RKO (cell line): Measurements from ENCODE around the gene MAL.
"Not testable (repeated sequence)": the region's sequence is repeated elsewhere in the genome, so short reads cannot be mapped to it uniquely, and the experiment has no call there.

Experiments used
- DNase-seq: peaks from one replicate; pipeline ENCODE4 v3.0.0-alpha.2; 2016; ENCODE audit warnings: low spot score

The MAL gene

GRCh38 chr2:95098273-95098672 lies 72.8 kb downstream of the MAL start:
- not testable (repeated sequence) for DNase-seq

- no peak for DNase-seq
These were observed 74.4 kb downstream of the MAL start for GRCh38 chr2:95099910-95100309.
